ENCODE data around the gene SLC7A14.
A peak's percentile ranks its signal among the peaks of the same experiment; 100 is the strongest.

SLC7A14 gene

DNA sequence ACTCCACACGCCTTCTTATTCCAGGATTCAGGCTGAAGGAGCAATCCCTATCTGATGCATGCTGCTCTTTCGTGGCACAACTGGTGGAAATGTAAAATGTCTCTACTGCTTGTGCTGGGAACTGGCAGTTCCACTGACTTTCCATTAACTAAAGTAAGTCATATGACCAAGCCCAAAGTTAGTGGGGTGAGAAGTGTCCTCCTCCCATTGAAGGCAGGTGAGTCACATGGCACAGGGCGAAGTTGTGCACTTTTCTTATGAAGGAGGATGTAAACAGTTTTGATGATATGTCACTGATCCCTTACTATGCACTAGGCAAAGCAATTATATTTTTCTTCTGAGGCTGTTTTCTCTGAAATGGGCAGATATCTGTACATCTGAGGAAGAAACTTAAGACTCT, 51.6 kb downstream of the SLC7A14 start:
- no peak for DNase-seq (ENCODE audit: low spot score)

GRCh38 chr3:170532573-170532972, 53.3 kb downstream of the SLC7A14 start:
- no peak for DNase-seq (ENCODE audit: low spot score)

- DNase-seq (ENCODE audit: low spot score) = peak; percentile 73
Measured at GRCh38 chr3:170531657-170532335, 54.1 kb downstream of the SLC7A14 start.

DNA sequence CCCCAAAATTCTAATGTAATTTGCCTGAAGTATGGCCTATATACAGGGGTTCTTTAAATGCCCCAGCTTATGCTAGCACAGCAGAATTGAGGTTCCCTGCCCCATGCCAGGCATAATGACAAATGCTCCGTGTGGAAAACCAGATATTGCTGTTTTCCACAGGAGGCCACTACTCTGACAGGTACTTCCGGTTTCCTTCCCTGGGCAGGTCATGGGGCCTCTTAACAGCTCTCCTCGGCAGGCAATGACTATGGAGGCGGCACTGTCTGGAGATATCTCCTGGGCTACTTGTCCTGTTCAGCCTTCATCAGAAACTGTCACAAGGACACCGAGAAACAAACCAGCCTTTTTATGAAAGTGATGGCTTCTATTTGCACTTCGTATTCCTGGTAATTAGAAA, 54.8 kb downstream of the SLC7A14 start:
- DNase-seq (ENCODE audit: low spot score) = no peak

GRCh38 chr3:170529912-170530311, 56.0 kb downstream of the SLC7A14 start:
- DNase-seq (ENCODE audit: low spot score) = no peak

GRCh38 chr3:170529346-170529745, 56.5 kb downstream of the SLC7A14 start:
- no peak for DNase-seq (ENCODE audit: low spot score)

DNA sequence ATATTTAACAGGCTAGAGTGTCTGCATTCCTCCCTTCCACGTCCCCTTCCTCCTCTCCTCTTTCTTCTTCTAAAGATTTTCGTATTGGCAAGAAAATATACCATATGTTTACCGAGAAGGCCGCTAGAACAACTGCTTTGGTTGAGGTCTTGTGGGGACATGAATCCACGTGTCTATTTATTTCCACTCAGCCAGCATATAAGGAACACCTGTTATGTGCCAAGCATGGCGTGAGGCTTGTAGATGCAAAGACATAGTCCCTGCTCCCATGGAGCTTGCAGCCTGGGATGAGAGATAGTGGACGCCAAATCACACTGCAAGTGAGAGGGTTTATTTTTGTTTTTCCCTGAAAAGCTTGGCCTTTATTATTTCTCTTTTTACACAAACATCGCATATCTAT, 57.1 kb downstream of the SLC7A14 start:
- no peak for DNase-seq (ENCODE audit: low spot score)

DNA sequence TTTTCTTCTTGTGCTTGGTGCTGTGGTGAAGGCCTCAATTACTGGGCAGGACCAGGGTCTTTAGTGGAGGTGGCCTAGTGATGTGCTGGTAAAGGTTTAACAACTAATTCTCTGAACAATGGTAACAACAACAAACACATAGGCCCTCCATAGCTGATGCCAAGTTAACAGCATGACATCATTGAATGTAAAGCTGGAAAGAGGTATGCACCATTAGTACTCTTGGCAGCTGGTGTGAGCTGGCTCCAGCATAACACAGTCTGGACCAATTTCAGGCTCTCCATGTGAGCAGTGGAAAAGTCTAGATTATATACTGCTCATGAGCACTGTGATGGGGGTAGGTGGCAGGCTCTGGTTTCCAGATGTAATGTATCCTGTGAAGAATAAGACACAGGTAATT, 61.8 kb downstream of the SLC7A14 start:
- DNase-seq (ENCODE audit: low spot score) = no peak

DNA sequence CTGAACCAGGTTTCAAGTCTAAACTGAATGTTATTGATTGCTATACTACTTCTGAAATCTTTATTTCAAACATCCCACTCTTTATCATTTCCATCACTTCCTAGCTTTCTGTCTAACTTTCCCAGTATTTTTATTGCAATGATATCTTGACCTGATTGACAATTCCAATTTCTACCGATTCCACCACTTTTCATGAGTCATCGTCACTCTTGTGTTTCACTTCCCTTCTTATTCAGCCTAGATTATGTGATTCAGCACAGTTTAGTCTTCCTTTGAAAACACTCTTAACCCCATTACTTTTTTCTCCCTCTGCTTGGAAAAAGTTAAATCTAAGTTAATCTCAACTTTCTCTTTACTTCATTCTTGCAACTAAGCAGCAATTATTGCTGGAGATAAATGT, 62.6 kb downstream of the SLC7A14 start:
- peak; percentile 9 for DNase-seq (ENCODE audit: low spot score)

- DNase-seq (ENCODE audit: low spot score) = no peak
Measured at GRCh38 chr3:170522201-170522600, 63.7 kb downstream of the SLC7A14 start.

- DNase-seq (ENCODE audit: low spot score) = no peak
Measured at GRCh38 chr3:170520996-170521395, 64.9 kb downstream of the SLC7A14 start.

DNA sequence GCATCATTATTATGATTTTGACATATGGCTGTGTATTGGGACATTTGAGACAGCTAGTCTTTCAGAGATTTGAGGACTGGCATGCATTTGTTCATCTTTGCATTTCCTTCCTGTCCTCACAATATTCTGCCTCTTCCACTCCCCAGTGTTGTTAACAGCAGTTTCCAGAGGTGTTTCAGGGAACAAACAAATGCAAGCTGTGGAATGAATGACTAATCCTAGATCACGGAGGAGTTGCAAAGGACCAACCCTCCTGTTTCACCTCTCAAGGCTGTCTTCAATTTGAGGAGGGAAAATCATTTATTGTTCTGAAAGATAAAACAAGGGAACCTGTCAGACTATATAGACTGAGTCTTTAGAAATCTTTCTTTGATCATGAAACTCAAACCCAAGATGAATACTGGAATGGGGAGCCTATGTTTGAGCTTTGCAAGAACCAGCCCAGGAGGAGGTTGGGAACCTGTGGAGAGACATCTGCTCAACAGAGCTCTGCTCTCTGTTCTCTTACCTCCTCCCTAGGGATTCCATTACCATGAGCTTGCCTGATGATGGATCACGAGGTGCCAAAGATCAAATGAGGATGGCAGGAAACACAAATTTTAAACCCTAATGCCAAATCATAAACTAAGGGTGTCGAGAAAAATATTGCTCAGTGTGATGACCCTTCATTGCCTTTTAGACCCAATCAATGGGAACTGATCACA, 68.5 kb downstream of the SLC7A14 start:
- DNase-seq (ENCODE audit: low spot score) = peak; percentile 29

DNA sequence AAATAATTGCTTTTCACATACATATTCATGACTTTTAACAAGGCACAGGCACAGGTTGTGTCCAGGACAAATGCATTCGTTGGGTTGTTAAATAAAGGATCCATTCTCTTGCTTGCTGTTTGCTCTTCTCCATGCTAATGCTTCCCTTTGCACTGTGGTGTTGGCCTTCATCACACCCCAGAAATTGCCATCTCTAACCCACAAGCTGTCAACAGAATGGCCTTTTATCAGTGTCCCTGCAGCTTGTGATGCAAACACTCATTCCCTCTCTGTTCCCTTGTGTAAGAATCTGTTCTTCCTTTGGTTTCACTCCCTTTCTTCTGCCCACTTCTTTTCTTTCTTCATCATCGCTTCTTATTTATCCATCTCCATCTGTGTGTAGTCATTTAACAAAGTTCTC, 72.2 kb downstream of the SLC7A14 start:
- no peak for DNase-seq (ENCODE audit: low spot score)

- DNase-seq (ENCODE audit: low spot score) = no peak
Measured at GRCh38 chr3:170511371-170511770, 74.5 kb downstream of the SLC7A14 start.

GRCh38 chr3:170508839-170509238, 77.0 kb downstream of the SLC7A14 start:
- no peak for DNase-seq (ENCODE audit: low spot score)

GRCh38 chr3:170508291-170508690, 77.6 kb downstream of the SLC7A14 start:
- DNase-seq (ENCODE audit: low spot score) = no peak

GRCh38 chr3:170507063-170507462, 78.8 kb downstream of the SLC7A14 start:
- no peak for DNase-seq (ENCODE audit: low spot score)

DNA sequence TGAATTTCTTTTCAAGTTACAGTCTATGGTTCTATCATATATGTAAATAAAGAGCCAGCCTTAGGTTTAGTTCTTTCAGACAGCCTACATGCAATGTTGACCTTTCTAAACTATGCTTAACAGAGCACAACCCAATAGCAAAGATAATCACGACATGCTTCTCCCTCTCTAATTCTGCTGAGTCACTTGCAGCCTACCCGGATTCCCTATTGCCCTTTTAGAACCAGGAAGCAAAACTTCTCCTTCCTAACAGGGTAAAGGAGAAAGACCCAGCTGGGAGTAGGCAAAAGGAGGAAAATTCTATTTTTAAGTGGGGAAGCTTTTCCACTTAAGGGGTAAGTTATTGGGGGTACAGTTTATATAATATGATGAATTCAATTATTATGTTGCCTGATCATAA, 79.3 kb downstream of the SLC7A14 start:
- DNase-seq (ENCODE audit: low spot score) = peak; percentile 41

- peak; percentile 49 for DNase-seq (ENCODE audit: low spot score)
Measured at GRCh38 chr3:170502297-170502696, 83.6 kb downstream of the SLC7A14 start.

- no peak for DNase-seq (ENCODE audit: low spot score)
Measured at GRCh38 chr3:170500995-170501394, 84.9 kb downstream of the SLC7A14 start.

- no peak for DNase-seq (ENCODE audit: low spot score)
Measured at GRCh38 chr3:170500462-170500861, 85.4 kb downstream of the SLC7A14 start.

DNA sequence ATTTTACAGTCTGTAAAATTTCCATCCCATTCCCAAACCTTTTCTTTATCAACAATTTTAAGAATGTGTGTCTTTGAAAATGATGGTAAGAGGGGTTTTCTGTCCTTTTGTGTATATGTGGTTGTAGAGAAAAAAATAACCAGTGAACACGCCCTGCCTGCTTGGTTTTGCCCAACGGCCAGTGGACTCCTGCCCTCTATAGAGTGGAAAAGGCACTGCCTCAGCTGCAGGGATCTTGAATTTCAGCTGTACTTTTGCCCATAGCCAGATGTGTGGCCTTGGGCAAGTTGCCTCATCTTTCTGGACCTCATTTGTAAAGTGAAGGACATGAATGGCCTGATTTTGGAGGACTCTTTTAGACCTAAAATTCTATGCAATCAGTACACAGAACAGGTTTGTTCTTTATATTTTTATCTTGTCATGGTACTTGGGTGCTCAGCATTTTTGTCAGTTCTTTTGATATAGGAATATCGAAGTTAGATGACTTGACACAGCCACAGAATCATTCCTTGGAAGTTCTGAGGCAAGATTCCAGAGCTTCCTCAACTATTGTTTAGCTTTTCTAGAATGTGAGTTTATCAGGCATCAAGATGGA, 86.2 kb downstream of the SLC7A14 start:
- peak; percentile 74 for DNase-seq (ENCODE audit: low spot score)

Measured in AG08395 (cell line).